LoVo (cell line): Measurements from ENCODE around the gene ADCY2.

ENCODE experiments used
- DNase-seq: peaks from one replicate; pipeline ENCODE4 v3.0.0-alpha.2; 2016; ENCODE audit warnings: low spot score

The ADCY2 gene

GRCh38 chr5:7445068-7445467, 49.1 kb downstream of the ADCY2 start:
- no peak for DNase-seq

- no peak for DNase-seq
Measured at GRCh38 chr5:7445831-7446230, 49.9 kb downstream of the ADCY2 start.

GRCh38 chr5:7446913-7447312, 51.0 kb downstream of the ADCY2 start:
- DNase-seq, result no peak

- no peak for DNase-seq
Measured at GRCh38 chr5:7453947-7454346, 58.0 kb downstream of the ADCY2 start.

- no peak for DNase-seq
Measured at GRCh38 chr5:7456206-7456605, 60.3 kb downstream of the ADCY2 start.

- DNase-seq, result no peak
Measured at GRCh38 chr5:7461371-7461770, 65.4 kb downstream of the ADCY2 start.

- no peak for DNase-seq
Measured at GRCh38 chr5:7462758-7463157, 66.8 kb downstream of the ADCY2 start.

GRCh38 chr5:7464182-7464581, 68.2 kb downstream of the ADCY2 start:
- DNase-seq, result no peak

GRCh38 chr5:7467179-7467578, 71.2 kb downstream of the ADCY2 start:
- no peak for DNase-seq

GRCh38 chr5:7468742-7469141, 72.8 kb downstream of the ADCY2 start:
- DNase-seq, result no peak

GRCh38 chr5:7471710-7472109, 75.8 kb downstream of the ADCY2 start:
- no peak for DNase-seq

GRCh38 chr5:7473115-7473514, 77.2 kb downstream of the ADCY2 start:
- no peak for DNase-seq

- DNase-seq, result no peak
Measured at GRCh38 chr5:7473668-7474215, 77.8 kb downstream of the ADCY2 start.

GRCh38 chr5:7474821-7475403, 79.0 kb downstream of the ADCY2 start:
- no peak for DNase-seq

GRCh38 chr5:7478459-7478858, 82.5 kb downstream of the ADCY2 start:
- no peak for DNase-seq

GRCh38 chr5:7488734-7489133, 92.8 kb downstream of the ADCY2 start:
- no peak for DNase-seq

- DNase-seq, result no peak
Measured at GRCh38 chr5:7492371-7492770, 96.4 kb downstream of the ADCY2 start.

GRCh38 chr5:7493081-7493480, 97.1 kb downstream of the ADCY2 start:
- no peak for DNase-seq

- no peak for DNase-seq
Measured at GRCh38 chr5:7493622-7494021, 97.7 kb downstream of the ADCY2 start.

- DNase-seq, result no peak
Measured at GRCh38 chr5:7494481-7495130, 98.7 kb downstream of the ADCY2 start.

- no peak for DNase-seq
Measured at GRCh38 chr5:7495131-7495517, 99.2 kb downstream of the ADCY2 start.

- DNase-seq, result no peak
Measured at GRCh38 chr5:7500256-7500655, 104.3 kb downstream of the ADCY2 start.

GRCh38 chr5:7501061-7501460, 105.1 kb downstream of the ADCY2 start:
- DNase-seq, result no peak

- DNase-seq, result no peak
Measured at GRCh38 chr5:7503564-7503963, 107.6 kb downstream of the ADCY2 start.
